Inflammatory macrophage (primary cell): ENCODE results near the gene SDE2.
A peak's percentile ranks its signal among the peaks of the same experiment; 100 is the strongest.
"Not testable (repeated sequence)": the region's sequence is repeated elsewhere in the genome, so short reads cannot be mapped to it uniquely, and the experiment has no call there.

Source experiments
- DNase-seq, 2 donors: peaks; one replicate each; pipeline ENCODE4 v3.0.0-alpha.2; 2020 to 2022

SDE2 gene

GRCh38 chr1:226004396-226004795, 5.3 kb upstream of the SDE2 start:
- no peak for DNase-seq

- DNase-seq = no peak
These were observed 4.5 kb upstream of the SDE2 start for GRCh38 chr1:226003502-226004170.

GRCh38 chr1:226002667-226003501, 3.7 kb upstream of the SDE2 start:
- peak; percentile 85 to 91 for DNase-seq

- DNase-seq = peak; percentile 94 to 95
These were observed 3.0 kb upstream of the SDE2 start for GRCh38 chr1:226001963-226002666.

GRCh38 chr1:226001088-226001487, 1.9 kb upstream of the SDE2 start:
- DNase-seq = no peak

- not testable (repeated sequence) for DNase-seq
These were observed 1.4 kb upstream of the SDE2 start for GRCh38 chr1:226000493-226001081.

- DNase-seq = peak; percentile 79 to 85
These were observed 782 bp upstream of the SDE2 start for GRCh38 chr1:225999912-226000337.

GRCh38 chr1:225998560-225999226, 450 bp downstream of the SDE2 start:
- peak; percentile 9 to 14 for DNase-seq

GRCh38 chr1:225996946-225997545, 2.1 kb downstream of the SDE2 start:
- DNase-seq = no peak

GRCh38 chr1:225995919-225996864, 3.0 kb downstream of the SDE2 start:
- DNase-seq = no peak

GRCh38 chr1:225990705-225991464, 8.3 kb downstream of the SDE2 start:
- DNase-seq = no peak

GRCh38 chr1:225987491-225988316, 11.4 kb downstream of the SDE2 start:
- DNase-seq = peak; percentile 14 to 62

- no peak for DNase-seq
These were observed 17.4 kb downstream of the SDE2 start for GRCh38 chr1:225981714-225982113.

GRCh38 chr1:225980005-225980836, 18.9 kb downstream of the SDE2 start:
- DNase-seq = peak; percentile 42 to 51

- DNase-seq = no peak
These were observed 19.7 kb downstream of the SDE2 start for GRCh38 chr1:225979421-225979820.

GRCh38 chr1:225977937-225978748, 21.0 kb downstream of the SDE2 start:
- DNase-seq = peak; percentile 23 to 27

- not testable (repeated sequence) for DNase-seq
These were observed 24.0 kb downstream of the SDE2 start for GRCh38 chr1:225975146-225975545.
